PC-3 (cell line): ENCODE measurements around the gene PTPRN2. TPM values are rescaled to one million over a fixed set of nuclear protein-coding genes. Genes with fewer than 3 reads are reported as not detected.

ENCODE experiments used
- ATAC-seq: fragments of 200-7000 bp; cut with Tn5 transposase; 2 replicates; pipeline ENCODE4 v1.9.1; 2020; ENCODE audit warnings: mild to moderate bottlenecking, moderate library complexity
- BruUV-seq: library from RNA; stranded (reverse); fragments of 400-500 nt; replicated peaks from 2 replicates; lab custom pipeline; 2021; lab: Mats Ljungman, UMichigan
- CTCF ChIA-PET: fragments of 300-600 bp; sonication (Branson Sonifier 250); formaldehyde crosslinking; loops from one replicate; lab custom pipeline; 2022; ENCODE audit warnings: antibody characterized with exemption; lab: Charles Lee
- POLR2A ChIA-PET: fragments of 300-600 bp; sonication (Branson Sonifier 250); formaldehyde crosslinking; loops from one replicate; lab custom pipeline; 2022; ENCODE audit warnings: antibody characterized with exemption; ENCODE audit not compliant: unreplicated experiment; lab: Charles Lee
- DNase-seq: peaks from one replicate; pipeline ENCODE4 v3.0.0-alpha.2; 2015
- H2AFZ ChIP-seq: fragments of 300-600 bp; sonication (generic); 2 replicates; pipeline ENCODE4 v1.6.0; 2016; ENCODE audit warnings: antibody characterized with exemption, low read length
- H3F3A ChIP-seq: fragments of 300-600 bp; sonication (generic); one replicate; pipeline ENCODE4 v1.6.0; 2017; ENCODE audit warnings: antibody characterized with exemption, low read length, control low read depth, mild to moderate bottlenecking; ENCODE audit not compliant: unreplicated experiment
- H3K27ac ChIP-seq: fragments of 300-600 bp; sonication (generic); 2 replicates; pipeline ENCODE4 v1.5.1; 2016; ENCODE audit warnings: mild to moderate bottlenecking, low read length
- H3K27me3 ChIP-seq: fragments of 300-600 bp; sonication (generic); 2 replicates; pipeline ENCODE4 v1.6.1; 2016; ENCODE audit warnings: low read length, mixed read lengths
- H3K36me3 ChIP-seq: fragments of 300-600 bp; sonication (generic); 2 replicates; pipeline ENCODE4 v1.6.1; 2016; ENCODE audit warnings: low read depth, mixed run types, low read length, mixed read lengths
- H3K4me1 ChIP-seq: fragments of 300-600 bp; sonication (generic); 2 replicates; pipeline ENCODE4 v1.5.1; 2016; ENCODE audit warnings: low read length; ENCODE audit not compliant: insufficient read depth
- H3K4me2 ChIP-seq: fragments of 300-600 bp; sonication (generic); 2 replicates; pipeline ENCODE4 v1.6.0; 2016; ENCODE audit warnings: low read length
- H3K4me3 ChIP-seq: fragments of 300-600 bp; sonication (generic); 2 replicates; pipeline ENCODE4 v1.5.1; 2016; ENCODE audit warnings: mild to moderate bottlenecking, low read length, mixed read lengths
- H3K79me2 ChIP-seq: fragments of 300-600 bp; sonication (generic); 2 replicates; pipeline ENCODE4 v1.6.1; 2017; ENCODE audit warnings: low read length, mixed read lengths
- H3K9ac ChIP-seq: fragments of 300-600 bp; sonication (generic); 2 replicates; pipeline ENCODE4 v1.6.0; 2016; ENCODE audit warnings: mild to moderate bottlenecking, low read length
- H3K9me2 ChIP-seq: fragments of 300-600 bp; sonication (generic); replicated peaks from 2 replicates; pipeline ENCODE4 v1.6.1; 2016; ENCODE audit warnings: mixed run types, low read length, mixed read lengths
- H3K9me3 ChIP-seq: fragments of 300-600 bp; sonication (generic); 2 replicates; pipeline ENCODE4 v1.6.1; 2016; ENCODE audit warnings: low read length, mixed read lengths
- H4K20me1 ChIP-seq: fragments of 300-600 bp; sonication (generic); 2 replicates; pipeline ENCODE4 v1.6.1; 2016; ENCODE audit warnings: low read length, mixed read lengths
- EZH2 ChIP-seq: fragments of 300-600 bp; sonication (generic); IDR thresholded peaks from one replicate; pipeline ENCODE4 v1.6.1; 2017; ENCODE audit warnings: antibody characterized with exemption, mild to moderate bottlenecking, low read length; ENCODE audit not compliant: unreplicated experiment
- EZH2phosphoT487 ChIP-seq: fragments of 300-600 bp; sonication (generic); IDR thresholded peaks from 2 replicates; pipeline ENCODE4 v1.6.1; 2018; ENCODE audit warnings: mild to moderate bottlenecking, antibody characterized with exemption, low read length, borderline replicate concordance
- intact Hi-C: fragments of 100-400 bp; cut with micrococcal nuclease; formaldehyde crosslinking; loops from 2 replicates; pipeline ENCODE4 v1.9.0; 2023
- total RNA-seq: library from RNA; depleted of rRNA; stranded (reverse); fragments of >200 nt; gene quantifications from 2 replicates; pipeline ENCODE4 v1.2.3, GENCODE V29; 2014
- TF ChIP-seq, protein P1 (sequence below): fragments of 300-600 bp; sonication (generic); conservative IDR thresholded peaks from 2 replicates; pipeline ENCODE4 v1.5.1; 2017; ENCODE audit warnings: antibody characterized with exemption, low read depth, mild to moderate bottlenecking, low read length

PTPRN2 gene
- total RNA-seq, 1 experiment from 2014 or later = 3.2 TPM

DNA sequence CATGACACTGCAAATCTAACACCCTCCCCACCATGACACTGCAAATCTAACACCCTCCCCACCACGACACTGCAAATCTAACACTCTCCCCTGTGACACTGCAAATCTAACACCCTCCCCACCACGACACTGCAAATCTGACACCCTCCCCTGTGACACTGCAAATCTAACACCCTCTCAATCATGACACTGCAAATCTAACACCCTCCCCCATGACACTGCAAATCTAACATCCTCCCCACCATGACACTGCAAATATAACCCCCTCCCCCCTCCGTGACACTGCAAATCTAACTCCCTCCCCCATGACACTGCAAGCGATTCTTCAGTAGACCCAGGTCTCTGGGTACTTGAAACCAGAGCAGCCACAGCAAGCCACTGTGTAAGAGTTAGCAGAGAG is 646.4 kb downstream of the PTPRN2 start:
- ChIA-PET POLR2A (no interaction called here), CTCF (no interaction called here)
- H4K20me1 ChIP-seq = no peaks in the 10 kb centered on the region
- no peak for DNase-seq
- TF ChIP-seq, protein P1, sequence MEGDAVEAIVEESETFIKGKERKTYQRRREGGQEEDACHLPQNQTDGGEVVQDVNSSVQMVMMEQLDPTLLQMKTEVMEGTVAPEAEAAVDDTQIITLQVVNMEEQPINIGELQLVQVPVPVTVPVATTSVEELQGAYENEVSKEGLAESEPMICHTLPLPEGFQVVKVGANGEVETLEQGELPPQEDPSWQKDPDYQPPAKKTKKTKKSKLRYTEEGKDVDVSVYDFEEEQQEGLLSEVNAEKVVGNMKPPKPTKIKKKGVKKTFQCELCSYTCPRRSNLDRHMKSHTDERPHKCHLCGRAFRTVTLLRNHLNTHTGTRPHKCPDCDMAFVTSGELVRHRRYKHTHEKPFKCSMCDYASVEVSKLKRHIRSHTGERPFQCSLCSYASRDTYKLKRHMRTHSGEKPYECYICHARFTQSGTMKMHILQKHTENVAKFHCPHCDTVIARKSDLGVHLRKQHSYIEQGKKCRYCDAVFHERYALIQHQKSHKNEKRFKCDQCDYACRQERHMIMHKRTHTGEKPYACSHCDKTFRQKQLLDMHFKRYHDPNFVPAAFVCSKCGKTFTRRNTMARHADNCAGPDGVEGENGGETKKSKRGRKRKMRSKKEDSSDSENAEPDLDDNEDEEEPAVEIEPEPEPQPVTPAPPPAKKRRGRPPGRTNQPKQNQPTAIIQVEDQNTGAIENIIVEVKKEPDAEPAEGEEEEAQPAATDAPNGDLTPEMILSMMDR = no peak
- TF ChIP-seq EZH2 (no peak), EZH2phosphoT487 (no peak)
- no peaks in the 10 kb centered on the region for H3K4me1 ChIP-seq
- H3K9me3 ChIP-seq = no peaks in the 10 kb centered on the region
- no TSS peak for BruUV-seq
- H3K9ac ChIP-seq = no peak overlapping the region
- intact Hi-C loops = no loop called here
- H3K36me3 ChIP-seq = no peaks in the 10 kb centered on the region
- H3K9me2 ChIP-seq = no peaks in the 10 kb centered on the region
- no peak overlapping the region for H3K4me3 ChIP-seq
- ATAC-seq = no peak
- H3F3A ChIP-seq = no peaks in the 10 kb centered on the region
- no peak overlapping the region for H2AFZ ChIP-seq
- no peaks in the 10 kb centered on the region for H3K79me2 ChIP-seq
- no peak overlapping the region for H3K27ac ChIP-seq
- no peak overlapping the region for H3K4me2 ChIP-seq
- H3K27me3 ChIP-seq = no peaks in the 10 kb centered on the region

DNA sequence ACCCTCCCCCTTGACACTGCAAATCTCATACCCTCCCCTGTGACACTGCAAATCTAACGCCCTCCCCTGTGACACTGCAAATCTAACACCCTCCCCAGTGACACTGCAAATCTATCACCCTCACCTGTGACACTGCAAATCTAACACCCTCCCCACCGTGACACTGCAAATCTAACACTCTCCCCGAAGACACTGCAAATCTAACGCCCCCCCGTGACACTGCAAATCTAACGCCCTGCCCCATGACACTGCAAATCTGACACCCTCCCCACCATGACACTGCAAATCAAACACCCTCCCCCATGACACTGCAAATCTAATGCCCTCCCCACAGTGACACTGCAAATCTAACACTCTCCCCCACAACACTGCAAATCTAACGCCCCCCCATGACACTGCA is 647.1 kb downstream of the PTPRN2 start:
- no peak overlapping the region for H2AFZ ChIP-seq
- H3K4me2 ChIP-seq = no peak overlapping the region
- DNase-seq (no peak), ATAC-seq (no peak)
- TF ChIP-seq EZH2 = no peak
- no peak for TF ChIP-seq EZH2phosphoT487
- TF ChIP-seq, protein P1 = no peak
- no peak overlapping the region for H3K4me3 ChIP-seq
- no peak overlapping the region for H3K27ac ChIP-seq
- H3F3A ChIP-seq = no peaks in the 10 kb centered on the region
- intact Hi-C loops = no loop called here
- H3K9ac ChIP-seq = no peak overlapping the region
- ChIA-PET POLR2A (no interaction called here), CTCF (no interaction called here)
- H3K9me3 ChIP-seq = no peaks in the 10 kb centered on the region
- no peaks in the 10 kb centered on the region for H4K20me1 ChIP-seq
- H3K4me1 ChIP-seq = no peaks in the 10 kb centered on the region
- H3K27me3 ChIP-seq = no peaks in the 10 kb centered on the region
- no TSS peak for BruUV-seq
- H3K9me2 ChIP-seq = no peaks in the 10 kb centered on the region
- no peaks in the 10 kb centered on the region for H3K36me3 ChIP-seq
- H3K79me2 ChIP-seq = no peaks in the 10 kb centered on the region

DNA sequence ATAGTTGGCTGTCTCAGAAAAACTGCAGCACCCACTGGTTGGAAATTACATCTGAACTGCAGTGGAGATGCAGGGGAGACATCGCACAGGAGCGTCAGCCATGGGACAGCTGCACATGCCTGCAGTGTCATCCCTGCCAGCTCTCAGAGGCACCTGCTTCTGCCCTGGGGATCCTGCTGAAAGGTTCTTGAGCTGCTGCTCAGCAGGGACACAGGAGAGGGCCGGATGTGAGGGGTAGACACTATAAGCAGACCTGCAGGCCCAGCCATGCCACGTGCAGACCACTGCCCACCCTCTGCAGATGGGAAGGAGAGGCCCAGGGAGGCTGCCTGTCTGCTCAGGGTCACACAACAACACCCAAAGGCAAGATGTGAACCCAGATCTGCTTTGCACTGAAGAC is 649.4 kb downstream of the PTPRN2 start:
- H3K4me2 ChIP-seq = no peak overlapping the region
- peaks cover 16% of the 10 kb centered on the region for H3F3A ChIP-seq
- peaks cover 14% of the 10 kb centered on the region for H3K9me3 ChIP-seq
- intact Hi-C loops = no loop called here
- H3K9ac ChIP-seq = no peak overlapping the region
- TF ChIP-seq, protein P1 = no peak
- no peak for TF ChIP-seq EZH2phosphoT487
- TF ChIP-seq EZH2 = no peak
- BruUV-seq = no TSS peak
- ATAC-seq = no peak
- H3K4me1 ChIP-seq = no peaks in the 10 kb centered on the region
- H3K79me2 ChIP-seq = no peaks in the 10 kb centered on the region
- no peak for DNase-seq
- H3K9me2 ChIP-seq = no peaks in the 10 kb centered on the region
- no peaks in the 10 kb centered on the region for H3K27me3 ChIP-seq
- CTCF ChIA-PET = no interaction called here
- H3K4me3 ChIP-seq = no peak overlapping the region
- H3K36me3 ChIP-seq = no peaks in the 10 kb centered on the region; the same call in 1 of the 2 replicates
- no peak overlapping the region for H2AFZ ChIP-seq
- H3K27ac ChIP-seq = no peak overlapping the region
- no peaks in the 10 kb centered on the region for H4K20me1 ChIP-seq
- POLR2A ChIA-PET = no interaction called here
